Esophagus muscularis mucosa (tissue), 4 donors: ENCODE data around the gene SH3BP5L. TPM values are rescaled to one million over a fixed set of nuclear protein-coding genes. Genes with fewer than 3 reads are reported as not detected.
A peak's percentile ranks its signal among the peaks of the same experiment; 100 is the strongest.

Source experiments
- DNase-seq: peaks from one replicate; pipeline ENCODE4 v3.0.0-alpha.2; 2017; ENCODE audit errors: extremely low spot score
- H3K27ac ChIP-seq, 4 donors: fragments of 200-600 bp; sonication (generic); replicated peaks in 1 of 4; 1 replicate in 3 of 4; 2 replicates in 1 of 4; pipeline ENCODE4 v1.5.1; 2016 to 2019; ENCODE audit warnings: mild to moderate bottlenecking in 1 of 4
- H3K27me3 ChIP-seq, 4 donors: fragments of 200-600 bp; sonication (generic); one replicate each; pipeline versions ENCODE4 v1.5.1 to v1.6.0; 2016 to 2019
- H3K36me3 ChIP-seq, 4 donors: fragments of 200-600 bp; sonication (generic); one replicate each; pipeline ENCODE4 v1.5.1; 2016 to 2019
- H3K4me1 ChIP-seq, 4 donors: fragments of 200-600 bp; sonication (generic); one replicate each; pipeline ENCODE4 v1.5.1; 2016 to 2019
- H3K4me3 ChIP-seq, 4 donors: fragments of 200-600 bp; sonication (generic); 1 replicate in 2 of 4; 2 replicates in 2 of 4; pipeline ENCODE4 v1.5.1; 2016 to 2019; ENCODE audit warnings: mild to moderate bottlenecking in 4 of 4, moderate library complexity in 1 of 4
- H3K9me3 ChIP-seq, 4 donors: fragments of 200-600 bp; sonication (generic); 1 replicate in 3 of 4; 2 replicates in 1 of 4; pipeline ENCODE4 v1.5.1; 2016 to 2019
- CTCF ChIP-seq, 3 experiments: fragments of 200-600 bp in 2 of 3; fragments of 450-650 bp in 1 of 3; sonication (generic) in 2 of 3; IDR thresholded peaks; one replicate each; pipeline ENCODE4 v1.5.1; 2017 to 2019; ENCODE audit warnings: antibody characterized with exemption in 3 of 3, mild to moderate bottlenecking in 2 of 3, moderate library complexity in 1 of 3
- EP300 ChIP-seq: sonication (generic); formaldehyde crosslinking; IDR thresholded peaks from one replicate; pipeline ENCODE4 v1.6.1; 2017; ENCODE audit warnings: antibody characterized with exemption
- POLR2A ChIP-seq: fragments of 450-650 bp; IDR thresholded peaks from one replicate; pipeline ENCODE4 v1.6.1; 2017; ENCODE audit warnings: antibody characterized with exemption, moderate library complexity, mild to moderate bottlenecking, low read depth
- POLR2AphosphoS5 ChIP-seq, 2 donors: sonication (generic); formaldehyde crosslinking; IDR thresholded peaks; one replicate each; pipeline ENCODE4 v1.6.1; 2017; ENCODE audit warnings: antibody characterized with exemption in 2 of 2
- WGBS: methylation state at CpG from one replicate; pipeline ENCODE4 v1.1.5; 2018; 5-methylcytosine and 5-hydroxymethylcytosine counted together
- intact Hi-C: fragments of 100-400 bp; cut with DNase I; formaldehyde crosslinking; loops from one replicate; pipeline ENCODE4 v1.15.1; 2023
- total RNA-seq, 4 donors: library from RNA; depleted of rRNA; stranded (reverse); fragments of >200 nt; gene quantifications; one replicate each; pipeline versions ENCODE4 v1.1.0 to v1.2.1, GENCODE V29; 2016

SH3BP5L gene
- total RNA-seq, 4 donors from 2014 or later, result 19.9 to 36.2 (median 28.3) TPM

- Histone ChIP-seq H3K4me1 (peaks cover 52 to 56% (median 54%) of the 10 kb centered on the region in 4 donors), H3K27me3 (no peaks in the 10 kb centered on the region), H3K9me3 (no peaks in the 10 kb centered on the region), H3K27ac (peak overlapping the region; percentile 70 to 74 (median 71)), H3K4me3 (no peak overlapping the region), H3K36me3 (peaks cover 6 to 22% (median 17%) of the 10 kb centered on the region in 4 donors)
- TF ChIP-seq CTCF (IDR thresholded peaks at IDR 0.05), result no peak
- no peak for TF ChIP-seq EP300
- no peak for TF ChIP-seq POLR2AphosphoS5 (IDR thresholded peaks at IDR 0.05)
- no peak for TF ChIP-seq POLR2A
- WGBS, result 90% methylated on average over 4 of the region's 4 CpGs
- DNase-seq, result no peak
- intact Hi-C loops, result no loop called here
Measured at GRCh38 chr1:248840946-248841345, 15.2 kb upstream of the SH3BP5L start.

- peaks cover 52 to 56% (median 54%) of the 10 kb centered on the region in 4 donors for H3K4me1 ChIP-seq
- 17% methylated on average over 10 of the region's 10 CpGs for WGBS
- peaks cover 0 to 4% (median under 1%) of the 10 kb centered on the region in 4 donors for H3K36me3 ChIP-seq
- peak overlapping the region; percentile 87 to 94 (median 94) for H3K4me3 ChIP-seq
- H3K27me3 ChIP-seq, result peaks cover 0 to 10% (median 0%) of the 10 kb centered on the region in 4 donors
- no peak for DNase-seq
- no peaks in the 10 kb centered on the region for H3K9me3 ChIP-seq
- intact Hi-C loops, result no loop called here
- TF ChIP-seq CTCF (IDR thresholded peaks at IDR 0.05), result no peak
- TF ChIP-seq EP300, result no peak
- TF ChIP-seq POLR2AphosphoS5 (IDR thresholded peaks at IDR 0.05), result no peak
- no peak for TF ChIP-seq POLR2A
- peak overlapping the region; percentile 98 to 100 (median 100) for H3K27ac ChIP-seq
Measured at GRCh38 chr1:248839168-248839555, 13.4 kb upstream of the SH3BP5L start.

GRCh38 chr1:248838357-248839167, 12.8 kb upstream of the SH3BP5L start:
- TF ChIP-seq POLR2A, result peak; percentile 83
- peak; percentile 59 to 96 for TF ChIP-seq POLR2AphosphoS5 (IDR thresholded peaks at IDR 0.05)
- TF ChIP-seq CTCF (IDR thresholded peaks at IDR 0.05), result no peak
- H3K4me3 ChIP-seq, result peak overlapping the region; percentile 87 to 94 (median 94)
- peaks cover 0 to 12% (median 0%) of the 10 kb centered on the region in 4 donors for H3K27me3 ChIP-seq
- H3K4me1 ChIP-seq, result peaks cover 52 to 54% (median 53%) of the 10 kb centered on the region in 4 donors
- H3K27ac ChIP-seq, result peak overlapping the region; percentile 98 to 100 (median 100)
- H3K36me3 ChIP-seq, result peaks cover 0 to 4% (median 0%) of the 10 kb centered on the region in 4 donors
- 1% methylated on average over 24 of the region's 82 CpGs for WGBS
- intact Hi-C loops, result no loop called here
- no peaks in the 10 kb centered on the region for H3K9me3 ChIP-seq
- DNase-seq, result peak; percentile 97

- H3K9me3 ChIP-seq, result no peaks in the 10 kb centered on the region
- H3K27ac ChIP-seq, result peak within 1 kb of the TSS; percentile 98 to 100 (median 100)
- H3K27me3 ChIP-seq, result peaks cover 0 to 12% (median 0%) of the 10 kb centered on the region in 4 donors
- H3K4me1 ChIP-seq, result peaks cover 45 to 49% (median 48%) of the 10 kb centered on the region in 4 donors
- peak; percentile 99 for DNase-seq
- intact Hi-C loops, result no loop called here
- peaks cover 0 to 4% (median 0%) of the 10 kb centered on the region in 4 donors for H3K36me3 ChIP-seq
- WGBS, result 0% methylated on average over 43 of the region's 48 CpGs
- H3K4me3 ChIP-seq, result peak within 1 kb of the TSS; percentile 87 to 94 (median 94)
- TF ChIP-seq EP300 (no peak), CTCF (IDR thresholded peaks at IDR 0.05) (no peak), POLR2AphosphoS5 (IDR thresholded peaks at IDR 0.05) (peak; percentile 84 to 96), POLR2A (peak; percentile 22)
Measured at GRCh38 chr1:248837781-248838356, 12.2 kb upstream of the SH3BP5L start, which contains the start of gene ZNF672. ZNF672 (plus strand) TSS chr1:248838224; CDS start chr1:248847275, 9,051 bp downstream.
